Adrenal gland (tissue), 12 donors: ENCODE measurements around the gene ACOT7. TPM values are rescaled to one million over a fixed set of nuclear protein-coding genes. Genes with fewer than 3 reads are reported as not detected.
A peak's percentile ranks its signal among the peaks of the same experiment; 100 is the strongest.

Experiments
- DNase-seq, 7 donors: peaks; one replicate each; pipeline ENCODE4 v3.0.0-alpha.2; 2019 to 2020
- H3K27ac ChIP-seq, 5 donors: fragments of 200-600 bp; sonication (generic) in 4 of 5; 1 replicate in 3 of 5; 2 replicates in 2 of 5; pipeline versions ENCODE4 v1.5.1 to v1.8.0; 2016 to 2020; ENCODE audit warnings: mild to moderate bottlenecking in 1 of 5
- H3K27me3 ChIP-seq: fragments of 200-600 bp; 2 replicates; pipeline ENCODE4 v1.8.0; 2021
- H3K36me3 ChIP-seq, 2 donors: fragments of 200-600 bp; replicated peaks in 1 of 2; 1 replicate in 1 of 2; 2 replicates in 1 of 2; pipeline versions ENCODE4 v1.5.1 to v1.8.0; 2018 to 2022
- H3K4me1 ChIP-seq, 2 donors: fragments of 200-600 bp; replicated peaks in 1 of 2; 1 replicate in 1 of 2; 2 replicates in 1 of 2; pipeline versions ENCODE4 v1.5.1 to v1.8.0; 2018 to 2021
- H3K4me3 ChIP-seq, 4 donors: fragments of 200-600 bp; sonication (generic) in 3 of 4; one replicate each; pipeline ENCODE4 v1.5.1; 2016 to 2018
- H3K9me3 ChIP-seq, 3 donors: fragments of 200-600 bp; sonication (generic) in 1 of 3; replicated peaks in 1 of 3; 1 replicate in 2 of 3; 2 replicates in 1 of 3; pipeline versions ENCODE4 v1.5.1 to v1.8.0; 2016 to 2021
- POLR2A ChIP-seq, 2 donors: fragments of 450-650 bp; IDR thresholded peaks; one replicate each; pipeline ENCODE4 v1.6.1; 2017; ENCODE audit warnings: antibody characterized with exemption in 2 of 2, mild to moderate bottlenecking in 2 of 2, moderate library complexity in 1 of 2
- WGBS, 4 donors: extraction: QIAGEN DNeasy Blood & Tissue Kit in 2 of 4; methylation state at CpG; one replicate each; pipeline versions ENCODE4 v1.1.5 to v1.1.7; 2013 to 2017; 5-methylcytosine and 5-hydroxymethylcytosine counted together
- intact Hi-C, 2 donors: fragments of 100-400 bp; cut with DNase I; formaldehyde crosslinking; loops; one replicate each; pipeline versions ENCODE4 v1.14.1 to v1.15.0; 2022 to 2023
- polyA plus RNA-seq, 3 donors: library from polyadenylated mRNA; stranded (reverse); fragments of 200-250 nt in 2 of 3; fragments of 350-450 nt in 1 of 3; fragmentation: Illumina TruSeq in 1 of 3; extraction: RNeasy Lipid Tissue Mini Kit (QIAGEN cat#74804) in 1 of 3; gene quantifications; one replicate each; pipeline ENCODE4 v1.2.3, GENCODE V29; 2013 to 2014
- total RNA-seq, 9 donors: library from RNA; depleted of rRNA in 4 of 9; stranded (reverse); fragments of >200 nt in 4 of 9; fragments of 120-200 nt in 1 of 9; fragmentation: NEBNext Ultra II Directional in 1 of 9; extraction: Animal tissue kit (Norgen Biotek cat#: 25700) in 1 of 9; gene quantifications; one replicate each; pipeline versions ENCODE4 v1.1.0 to v1.2.4, GENCODE V29; 2013 to 2023
- TF ChIP-seq, protein P1 (sequence below), 6 experiments: fragments of 450-650 bp in 4 of 6; fragments of 200-600 bp in 2 of 6; sonication (generic) in 1 of 6; IDR thresholded peaks; 1 replicate in 5 of 6; 2 replicates in 1 of 6; pipeline versions ENCODE4 v1.5.1 to v1.8.0; 2016 to 2021; ENCODE audit warnings: antibody characterized with exemption in 6 of 6, mild to moderate bottlenecking in 2 of 6, moderate library complexity in 1 of 6
- donor health status: healthy with polysubstance abuse.
- donor health status: Bipolar disorder and iron deficiency.
- donor health status: DM: yes; HTN: yes; CAD: no.
- donor health status: DM: no; HTN: no; CAD: no.
- donor health status: DM: no; HTN: no; CAD: no.
- donor health status: DM: yes; HTN: yes; CAD: no.

ACOT7 gene
- total and polyA plus RNA-seq, 12 donors: 8.4 to 29.4 (median 14.5) TPM

GRCh38 chr1:6424619-6425593 lies 31.3 kb upstream of the ACOT7 start, which contains the start of gene ESPN:
Gene ESPN (plus strand): TSS chr1:6424776. CDS start chr1:6424956, 180 bp downstream.
- DNase-seq: no peak
- Histone ChIP-seq H3K4me3 (peak within 1 kb of the TSS in 1 of 4 donors; percentile 13), H3K36me3 (no peaks in the 10 kb centered on the region), H3K27me3 (peaks cover 34% of the 10 kb centered on the region), H3K27ac (no peak within 1 kb of the TSS), H3K9me3 (no peaks in the 10 kb centered on the region), H3K4me1 (peaks cover 21 to 38% of the 10 kb centered on the region in 2 donors)
- no peak for TF ChIP-seq POLR2A (IDR thresholded peaks at IDR 0.05)
- TF ChIP-seq, protein P1, sequence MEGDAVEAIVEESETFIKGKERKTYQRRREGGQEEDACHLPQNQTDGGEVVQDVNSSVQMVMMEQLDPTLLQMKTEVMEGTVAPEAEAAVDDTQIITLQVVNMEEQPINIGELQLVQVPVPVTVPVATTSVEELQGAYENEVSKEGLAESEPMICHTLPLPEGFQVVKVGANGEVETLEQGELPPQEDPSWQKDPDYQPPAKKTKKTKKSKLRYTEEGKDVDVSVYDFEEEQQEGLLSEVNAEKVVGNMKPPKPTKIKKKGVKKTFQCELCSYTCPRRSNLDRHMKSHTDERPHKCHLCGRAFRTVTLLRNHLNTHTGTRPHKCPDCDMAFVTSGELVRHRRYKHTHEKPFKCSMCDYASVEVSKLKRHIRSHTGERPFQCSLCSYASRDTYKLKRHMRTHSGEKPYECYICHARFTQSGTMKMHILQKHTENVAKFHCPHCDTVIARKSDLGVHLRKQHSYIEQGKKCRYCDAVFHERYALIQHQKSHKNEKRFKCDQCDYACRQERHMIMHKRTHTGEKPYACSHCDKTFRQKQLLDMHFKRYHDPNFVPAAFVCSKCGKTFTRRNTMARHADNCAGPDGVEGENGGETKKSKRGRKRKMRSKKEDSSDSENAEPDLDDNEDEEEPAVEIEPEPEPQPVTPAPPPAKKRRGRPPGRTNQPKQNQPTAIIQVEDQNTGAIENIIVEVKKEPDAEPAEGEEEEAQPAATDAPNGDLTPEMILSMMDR (IDR thresholded peaks at IDR 0.05): no peak
- intact Hi-C loops: no loop called here
- WGBS, 4 donors: 6 to 13% (median 11%) methylated on average over 7 to 99 of the region's 99 CpGs

DNA sequence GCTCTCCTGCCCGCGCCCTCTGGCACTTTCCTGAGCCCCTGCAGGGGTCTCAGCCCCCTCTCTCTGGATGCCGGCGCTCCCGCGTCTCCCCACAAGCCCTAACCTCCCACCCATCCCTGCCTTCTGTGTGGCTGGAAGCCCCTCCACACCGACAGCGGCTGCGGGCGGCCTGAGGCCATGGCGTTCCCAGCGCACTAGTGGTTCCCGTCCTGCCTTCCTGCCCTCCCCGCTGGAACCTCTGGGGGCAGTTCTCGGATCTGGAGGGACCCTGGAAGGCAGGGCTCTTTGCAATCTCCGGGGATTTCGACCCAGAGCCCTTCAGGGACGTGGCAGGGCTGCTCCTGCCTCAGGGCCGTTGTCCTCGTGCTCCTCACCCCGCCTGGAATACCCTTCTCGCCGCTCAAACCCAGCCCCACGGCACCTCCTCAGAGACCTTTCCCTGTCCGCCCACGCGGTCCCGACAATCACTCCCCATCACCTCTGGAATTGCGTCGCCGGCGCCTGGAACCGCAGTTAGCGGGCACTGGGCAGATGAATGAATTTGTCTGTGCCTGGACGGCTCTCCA lies 30.5 kb upstream of the ACOT7 start:
- Histone ChIP-seq H3K4me1 (peaks cover 28 to 46% of the 10 kb centered on the region in 2 donors), H3K27me3 (peaks cover 42% of the 10 kb centered on the region), H3K27ac (no peak overlapping the region), H3K36me3 (no peaks in the 10 kb centered on the region), H3K9me3 (no peaks in the 10 kb centered on the region), H3K4me3 (peak overlapping the region in 1 of 4 donors; percentile 13)
- TF ChIP-seq POLR2A (IDR thresholded peaks at IDR 0.05): no peak
- TF ChIP-seq, protein P1 (IDR thresholded peaks at IDR 0.05): no peak
- no peak for DNase-seq
- intact Hi-C loops: no loop called here
- WGBS, 4 donors: 4 to 8% (median 6%) methylated on average over 15 to 35 of the region's 35 CpGs

DNA sequence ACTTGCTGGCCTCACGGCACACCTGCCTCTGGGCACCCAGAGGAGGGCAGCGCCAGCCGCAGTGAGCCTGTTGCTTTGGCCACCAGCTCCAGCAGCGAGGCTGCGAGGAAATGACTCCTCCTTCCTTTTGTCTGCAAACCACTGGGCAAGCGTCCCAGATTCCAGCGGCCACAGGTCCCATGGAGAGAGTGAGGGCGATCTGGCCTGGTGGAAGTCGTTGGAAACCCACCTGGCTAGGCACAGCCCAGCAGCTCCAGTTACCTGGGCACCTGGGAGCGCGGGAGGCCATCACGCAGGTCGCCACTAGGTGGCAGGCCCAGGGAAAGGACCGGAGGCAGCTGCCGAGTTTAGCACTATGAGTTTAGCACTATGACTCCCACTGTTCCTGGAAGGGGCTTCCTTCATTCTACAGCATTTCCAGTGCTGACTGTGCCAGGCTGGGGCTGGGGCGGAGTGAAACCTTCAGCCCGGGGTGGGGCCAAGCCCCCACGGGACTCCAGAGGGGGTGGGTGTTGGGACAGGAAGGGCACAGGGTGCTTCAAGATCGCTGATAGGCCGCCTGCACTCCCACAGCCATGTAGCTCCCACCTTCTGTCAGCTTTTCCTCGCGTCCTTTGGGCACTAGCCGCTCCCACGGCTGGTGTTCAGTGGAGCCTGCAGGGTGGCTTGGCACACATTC lies 29.9 kb upstream of the ACOT7 start:
- H3K27me3 ChIP-seq: peaks cover 49% of the 10 kb centered on the region
- peak in 6 of 7 donors; percentile 58 to 75 (median 66) for DNase-seq
- intact Hi-C loops: no loop called here
- H3K9me3 ChIP-seq: no peaks in the 10 kb centered on the region
- TF ChIP-seq, protein P1 (IDR thresholded peaks at IDR 0.05): peak; percentile 40 to 60 (median 52)
- TF ChIP-seq POLR2A (IDR thresholded peaks at IDR 0.05): no peak
- no peak overlapping the region for H3K4me3 ChIP-seq
- no peaks in the 10 kb centered on the region for H3K36me3 ChIP-seq
- H3K27ac ChIP-seq: no peak overlapping the region
- WGBS, 4 donors: 3 to 31% (median 6%) methylated on average over 5 to 24 of the region's 24 CpGs
- peaks cover 28 to 51% of the 10 kb centered on the region in 2 donors for H3K4me1 ChIP-seq

DNA sequence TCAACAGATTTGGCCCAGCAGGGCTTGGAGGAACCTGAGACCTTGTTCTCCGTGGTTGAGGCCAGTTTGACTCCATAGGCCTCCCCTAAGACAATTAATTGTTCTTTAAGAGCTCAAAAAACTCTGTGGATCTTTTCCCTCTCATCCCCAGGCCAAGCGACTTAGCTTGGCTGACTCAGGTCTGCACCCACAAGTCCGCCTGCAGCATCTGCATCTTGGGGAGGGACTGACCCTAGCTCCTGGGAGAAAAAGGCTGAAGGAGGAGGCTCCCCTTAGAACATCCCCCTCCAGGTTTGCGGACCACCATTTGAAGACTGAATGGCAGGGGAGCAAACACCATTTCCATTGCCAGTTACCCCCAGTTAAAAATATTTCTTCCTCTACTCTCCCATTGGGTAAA lies 27.7 kb upstream of the ACOT7 start:
- Histone ChIP-seq H3K27me3 (peaks cover 71% of the 10 kb centered on the region), H3K27ac (no peak overlapping the region), H3K4me3 (no peak overlapping the region), H3K36me3 (no peaks in the 10 kb centered on the region), H3K9me3 (no peaks in the 10 kb centered on the region), H3K4me1 (peaks cover 24 to 46% of the 10 kb centered on the region in 2 donors)
- WGBS, 4 donors: 69 to 77% (median 77%) methylated on average over 3 to 4 of the region's 4 CpGs
- TF ChIP-seq POLR2A (IDR thresholded peaks at IDR 0.05): no peak
- TF ChIP-seq, protein P1 (IDR thresholded peaks at IDR 0.05): no peak
- DNase-seq: no peak
- intact Hi-C loops: no loop called here
